Esophagus (tissue), 2 donors: ENCODE data around the gene ING5. TPM values are rescaled to one million over a fixed set of nuclear protein-coding genes. Genes with fewer than 3 reads are reported as not detected.

Source experiments
- H3K27ac ChIP-seq, 2 donors: one replicate each; pipeline ENCODE4 v1.5.1; 2013; ENCODE audit warnings: low read depth in 2 of 2, mild to moderate bottlenecking in 2 of 2, inconsistent platforms in 1 of 2, low read length in 1 of 2, moderate library complexity in 1 of 2
- H3K27me3 ChIP-seq, 2 donors: one replicate each; pipeline ENCODE4 v1.6.1; 2013; ENCODE audit warnings: low read length in 2 of 2, control low read depth in 1 of 2, mild to moderate bottlenecking in 1 of 2; ENCODE audit not compliant: insufficient read depth in 2 of 2, control insufficient read depth in 1 of 2
- H3K36me3 ChIP-seq, 2 donors: one replicate each; pipeline ENCODE4 v1.6.1; 2013; ENCODE audit warnings: low read length in 1 of 2; ENCODE audit not compliant: control insufficient read depth in 2 of 2, insufficient read depth in 2 of 2
- H3K4me1 ChIP-seq, 2 donors: one replicate each; pipeline ENCODE4 v1.6.1; 2013; ENCODE audit warnings: low read length in 1 of 2; ENCODE audit not compliant: control insufficient read depth in 2 of 2, insufficient read depth in 2 of 2
- H3K4me3 ChIP-seq, 2 donors: one replicate each; pipeline ENCODE4 v1.5.1; 2013; ENCODE audit warnings: low read length in 2 of 2, mild to moderate bottlenecking in 2 of 2, low read depth in 1 of 2, moderate library complexity in 1 of 2
- H3K9me3 ChIP-seq, 2 donors: one replicate each; pipeline ENCODE4 v1.6.1; 2013; ENCODE audit warnings: mild to moderate bottlenecking in 2 of 2, low read depth in 1 of 2, low read length in 1 of 2, moderate library complexity in 1 of 2; ENCODE audit not compliant: control insufficient read depth in 2 of 2, insufficient read depth in 1 of 2
- WGBS, 2 donors: extraction: QIAGEN DNeasy Blood & Tissue Kit; methylation state at CpG; one replicate each; pipeline ENCODE4 v1.1.7; 2013; 5-methylcytosine and 5-hydroxymethylcytosine counted together
- polyA plus RNA-seq, 2 donors: library from polyadenylated mRNA; stranded (reverse); fragments of 200-250 nt; gene quantifications; one replicate each; pipeline ENCODE4 v1.2.3, GENCODE V29; 2013
- donor health status: healthy with polysubstance abuse.
- donor health status: Bipolar disorder and iron deficiency.

The ING5 gene
- polyA plus RNA-seq, 2 donors = 15.6 to 36.2 TPM

DNA sequence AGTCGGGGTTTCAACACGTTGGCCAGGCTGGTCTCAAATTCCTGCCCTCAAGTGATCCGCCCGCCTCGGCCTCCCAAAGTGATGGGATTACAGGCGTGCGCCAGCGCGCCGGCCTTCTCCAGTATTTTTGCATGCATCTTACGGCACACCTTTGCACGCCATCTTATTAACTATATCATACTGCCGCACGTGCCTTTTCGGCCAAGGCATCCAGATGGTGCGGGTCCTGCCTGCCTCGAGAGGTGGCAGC lies 765 bp upstream of the ING5 start:
- H3K27ac ChIP-seq = peak overlapping the region; percentile 94 to 99
- H3K36me3 ChIP-seq = peaks cover 3 to 6% of the 10 kb centered on the region in 2 donors
- H3K4me1 ChIP-seq = peaks cover 0 to 5% of the 10 kb centered on the region in 2 donors
- 1% methylated on average over 17 of the region's 17 CpGs for WGBS, 2 donors
- H3K9me3 ChIP-seq = no peaks in the 10 kb centered on the region
- H3K4me3 ChIP-seq = peak overlapping the region; percentile 58 to 93
- H3K27me3 ChIP-seq = no peaks in the 10 kb centered on the region

DNA sequence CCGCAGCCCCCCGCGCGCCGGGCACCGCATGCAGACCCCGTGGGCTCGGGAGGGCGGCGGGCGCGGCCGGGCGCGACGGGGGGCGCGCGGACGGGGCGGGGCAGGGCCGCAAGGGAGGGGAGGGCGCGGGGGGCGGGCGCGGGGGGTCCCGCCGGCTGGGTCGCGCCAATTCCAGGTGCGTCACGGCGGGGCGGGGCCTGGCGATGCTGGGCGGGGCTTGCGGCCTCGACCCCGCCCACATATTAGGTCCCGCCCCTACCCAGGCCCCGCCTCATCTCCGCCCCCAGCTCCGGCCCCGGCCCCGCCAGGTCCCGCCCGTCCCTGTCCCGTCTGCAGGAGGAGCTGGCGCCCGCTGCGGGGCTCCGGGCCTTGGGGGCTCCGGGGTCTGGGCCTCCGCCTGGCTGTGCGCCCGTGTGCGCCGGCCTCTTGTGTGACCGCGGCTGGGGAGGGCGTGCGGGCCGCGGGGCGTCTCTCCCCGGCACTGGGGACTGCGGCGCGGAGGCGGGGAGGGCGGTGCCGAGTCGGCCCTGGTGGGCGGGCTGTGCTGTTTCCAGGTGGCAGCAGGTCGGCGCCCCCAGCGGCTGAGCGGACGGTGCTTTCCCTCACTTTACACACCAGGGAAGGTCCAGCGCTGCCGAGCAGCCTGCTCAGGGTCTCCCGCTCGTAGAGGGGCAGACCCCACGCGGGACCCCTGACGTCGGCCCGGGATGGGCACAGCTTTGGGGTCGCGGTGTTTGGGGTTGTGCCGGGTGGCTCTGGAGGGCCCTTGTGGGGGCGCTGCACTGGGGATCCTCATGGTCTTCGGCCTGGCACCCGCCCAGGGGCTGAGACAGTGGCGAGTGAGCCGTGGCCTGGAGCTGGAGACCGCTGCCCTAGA lies 554 bp downstream of the ING5 start:
- Histone ChIP-seq H3K27ac (peak overlapping the region; percentile 94 to 99), H3K4me1 (peaks cover 0 to 5% of the 10 kb centered on the region in 2 donors), H3K9me3 (no peaks in the 10 kb centered on the region), H3K27me3 (no peaks in the 10 kb centered on the region), H3K36me3 (peaks cover 4 to 6% of the 10 kb centered on the region in 2 donors), H3K4me3 (peak overlapping the region; percentile 58 to 93)
- 0 to 1% methylated on average over 55 to 97 of the region's 98 CpGs for WGBS, 2 donors

- H3K27ac ChIP-seq = peak overlapping the region in 1 of 2 donors; percentile 66
- peaks cover 4 to 6% of the 10 kb centered on the region in 2 donors for H3K36me3 ChIP-seq
- peak overlapping the region; percentile 58 to 91 for H3K4me3 ChIP-seq
- H3K27me3 ChIP-seq = no peaks in the 10 kb centered on the region
- peaks cover 0 to 5% of the 10 kb centered on the region in 2 donors for H3K4me1 ChIP-seq
- WGBS, 2 donors = 39 to 46% methylated on average over 10 to 11 of the region's 11 CpGs
- no peaks in the 10 kb centered on the region for H3K9me3 ChIP-seq
Measured at GRCh38 chr2:241703032-241703604, 1.3 kb downstream of the ING5 start.

DNA sequence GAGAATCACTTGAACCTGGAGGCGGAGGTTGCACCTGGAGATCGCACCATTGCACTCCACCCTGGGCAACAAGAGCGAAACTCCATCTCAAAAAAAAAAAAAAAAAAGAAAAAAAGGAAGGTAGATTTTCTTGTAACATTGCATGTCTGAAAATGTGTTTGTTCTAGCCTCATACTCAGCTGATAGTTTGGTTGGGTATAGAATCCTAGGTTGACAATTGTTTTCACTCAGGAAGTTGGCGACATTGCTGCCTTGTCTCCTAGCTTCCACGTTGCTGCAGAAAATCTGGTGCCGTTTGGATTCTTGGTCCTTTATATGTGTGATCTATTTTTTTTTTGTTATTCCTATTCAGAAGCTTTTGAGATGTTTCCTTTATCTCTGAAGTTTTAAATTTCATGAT lies 4.7 kb downstream of the ING5 start:
- Histone ChIP-seq H3K4me1 (peaks cover 0 to 5% of the 10 kb centered on the region in 2 donors), H3K36me3 (peaks cover 11 to 18% of the 10 kb centered on the region in 2 donors), H3K9me3 (no peaks in the 10 kb centered on the region), H3K4me3 (no peak overlapping the region), H3K27me3 (no peaks in the 10 kb centered on the region), H3K27ac (no peak overlapping the region)
- 97 to 100% methylated on average over 6 of the region's 6 CpGs for WGBS, 2 donors

- Histone ChIP-seq H3K4me3 (no peak overlapping the region), H3K27me3 (no peaks in the 10 kb centered on the region), H3K4me1 (no peaks in the 10 kb centered on the region), H3K27ac (no peak overlapping the region), H3K9me3 (no peaks in the 10 kb centered on the region), H3K36me3 (peaks cover 15 to 26% of the 10 kb centered on the region in 2 donors)
- 87 to 90% methylated on average over 10 of the region's 10 CpGs for WGBS, 2 donors
Measured at GRCh38 chr2:241708879-241709278, 7.0 kb downstream of the ING5 start.

- 96 to 97% methylated on average over 16 of the region's 16 CpGs for WGBS, 2 donors
- no peaks in the 10 kb centered on the region for H3K4me1 ChIP-seq
- peaks cover 0 to 2% of the 10 kb centered on the region in 2 donors for H3K9me3 ChIP-seq
- no peak overlapping the region for H3K27ac ChIP-seq
- H3K36me3 ChIP-seq = peaks cover 9 to 37% of the 10 kb centered on the region in 2 donors
- H3K27me3 ChIP-seq = no peaks in the 10 kb centered on the region
- no peak overlapping the region for H3K4me3 ChIP-seq
Measured at GRCh38 chr2:241719093-241719492, 17.3 kb downstream of the ING5 start.

DNA sequence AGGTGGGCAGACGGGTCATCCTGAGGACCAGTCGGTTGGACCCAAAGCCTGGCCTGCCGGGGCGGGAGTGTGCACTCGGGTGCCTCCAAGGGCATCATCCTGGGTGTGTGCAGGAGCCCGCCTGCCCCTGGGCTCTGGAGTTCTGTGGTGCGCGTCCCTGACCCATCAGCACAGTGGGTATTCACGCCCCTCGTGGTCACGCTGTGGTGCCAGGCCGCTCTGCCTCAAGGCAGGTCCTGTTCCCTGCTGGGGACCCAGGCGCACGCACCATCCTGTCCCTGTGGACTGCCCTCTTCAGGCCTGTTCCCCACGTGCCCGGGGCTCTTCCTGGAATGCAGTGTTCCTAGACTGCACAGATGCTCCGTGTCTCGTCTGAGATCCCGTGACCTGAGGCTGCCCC lies 18.3 kb downstream of the ING5 start:
- no peak overlapping the region for H3K27ac ChIP-seq
- 94% methylated on average over 17 to 19 of the region's 19 CpGs for WGBS, 2 donors
- peaks cover 9 to 43% of the 10 kb centered on the region in 2 donors for H3K36me3 ChIP-seq
- no peaks in the 10 kb centered on the region for H3K27me3 ChIP-seq
- no peaks in the 10 kb centered on the region for H3K9me3 ChIP-seq
- H3K4me3 ChIP-seq = no peak overlapping the region
- H3K4me1 ChIP-seq = no peaks in the 10 kb centered on the region

DNA sequence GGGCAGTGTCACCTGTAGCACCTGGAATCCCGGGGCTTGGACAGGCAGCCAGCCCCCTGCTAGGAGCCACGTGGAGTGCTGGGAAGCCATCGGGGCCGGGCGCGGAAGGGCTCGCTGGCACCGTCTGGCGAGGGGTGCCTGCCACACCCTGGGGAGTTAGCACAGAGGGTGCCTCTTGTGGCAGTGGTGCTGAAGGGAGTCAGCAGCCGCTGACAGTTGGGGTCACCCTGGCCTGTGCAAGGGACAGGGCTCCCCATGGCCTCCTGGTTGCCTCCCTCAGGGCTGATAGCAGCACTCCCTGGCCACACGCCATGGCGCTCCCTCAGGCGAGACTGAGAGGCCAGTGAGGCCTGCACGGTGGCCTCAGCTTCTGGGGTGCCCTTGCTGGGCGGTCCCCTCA lies 18.7 kb downstream of the ING5 start:
- no peaks in the 10 kb centered on the region for H3K9me3 ChIP-seq
- H3K27ac ChIP-seq = no peak overlapping the region
- no peak overlapping the region for H3K4me3 ChIP-seq
- no peaks in the 10 kb centered on the region for H3K4me1 ChIP-seq
- 90 to 92% methylated on average over 14 to 15 of the region's 15 CpGs for WGBS, 2 donors
- H3K36me3 ChIP-seq = peaks cover 9 to 47% of the 10 kb centered on the region in 2 donors
- H3K27me3 ChIP-seq = no peaks in the 10 kb centered on the region

- no peaks in the 10 kb centered on the region for H3K9me3 ChIP-seq
- no peaks in the 10 kb centered on the region for H3K4me1 ChIP-seq
- no peak overlapping the region for H3K4me3 ChIP-seq
- 92 to 96% methylated on average over 12 of the region's 12 CpGs for WGBS, 2 donors
- peaks cover 9 to 51% of the 10 kb centered on the region in 2 donors for H3K36me3 ChIP-seq
- no peak overlapping the region for H3K27ac ChIP-seq
- no peaks in the 10 kb centered on the region for H3K27me3 ChIP-seq
Measured at GRCh38 chr2:241721852-241722251, 20.0 kb downstream of the ING5 start.
